Measurements from ENCODE around the gene CDKN1B.
A peak's percentile ranks its signal among the peaks of the same experiment; 100 is the strongest.

CDKN1B gene

GRCh38 chr12:12699345-12699744, 17.8 kb upstream of the CDKN1B start:
- no peaks in the 10 kb centered on the region for H3K9me3 ChIP-seq (ENCODE audit: control insufficient read depth, low read length)
- H3K27me3 ChIP-seq (replicated peaks; ENCODE audit: control insufficient read depth, insufficient read depth, low read length, poor library complexity, severe bottlenecking): no peaks in the 10 kb centered on the region
- H3K4me3 ChIP-seq (ENCODE audit: insufficient read depth, low read depth, low read length, poor library complexity, severe bottlenecking): no peak overlapping the region
- DNase-seq: no peak
- H3K4me1 ChIP-seq (ENCODE audit: control insufficient read depth, insufficient read depth, low read length, poor library complexity, severe bottlenecking): peaks cover 5% of the 10 kb centered on the region
- H3K27ac ChIP-seq (ENCODE audit: insufficient read depth, low read length, poor library complexity, severe bottlenecking): no peak overlapping the region
- no peaks in the 10 kb centered on the region for H3K36me3 ChIP-seq (ENCODE audit: control insufficient read depth, insufficient read depth, low read length)

- Histone ChIP-seq H3K4me1 (ENCODE audit: control insufficient read depth, insufficient read depth, low read length, poor library complexity, severe bottlenecking) (peaks cover 6% of the 10 kb centered on the region), H3K9me3 (ENCODE audit: control insufficient read depth, low read length) (no peaks in the 10 kb centered on the region), H3K27ac (ENCODE audit: insufficient read depth, low read length, poor library complexity, severe bottlenecking) (no peak overlapping the region), H3K27me3 (replicated peaks; ENCODE audit: control insufficient read depth, insufficient read depth, low read length, poor library complexity, severe bottlenecking) (no peaks in the 10 kb centered on the region), H3K36me3 (ENCODE audit: control insufficient read depth, insufficient read depth, low read length) (no peaks in the 10 kb centered on the region), H3K4me3 (ENCODE audit: insufficient read depth, low read depth, low read length, poor library complexity, severe bottlenecking) (no peak overlapping the region)
- no peak for DNase-seq
These were observed 16.9 kb upstream of the CDKN1B start for GRCh38 chr12:12700254-12700653.

- no peak overlapping the region for H3K4me3 ChIP-seq (ENCODE audit: insufficient read depth, low read depth, low read length, poor library complexity, severe bottlenecking)
- peaks cover 13% of the 10 kb centered on the region for H3K4me1 ChIP-seq (ENCODE audit: control insufficient read depth, insufficient read depth, low read length, poor library complexity, severe bottlenecking)
- no peak overlapping the region for H3K27ac ChIP-seq (ENCODE audit: insufficient read depth, low read length, poor library complexity, severe bottlenecking)
- H3K36me3 ChIP-seq (ENCODE audit: control insufficient read depth, insufficient read depth, low read length): no peaks in the 10 kb centered on the region
- H3K9me3 ChIP-seq (ENCODE audit: control insufficient read depth, low read length): no peaks in the 10 kb centered on the region
- H3K27me3 ChIP-seq (replicated peaks; ENCODE audit: control insufficient read depth, insufficient read depth, low read length, poor library complexity, severe bottlenecking): no peaks in the 10 kb centered on the region
- no peak for DNase-seq
These were observed 15.7 kb upstream of the CDKN1B start for GRCh38 chr12:12701457-12701856.

- no peaks in the 10 kb centered on the region for H3K36me3 ChIP-seq (ENCODE audit: control insufficient read depth, insufficient read depth, low read length)
- H3K4me1 ChIP-seq (ENCODE audit: control insufficient read depth, insufficient read depth, low read length, poor library complexity, severe bottlenecking): peaks cover 17% of the 10 kb centered on the region
- DNase-seq: no peak
- H3K27me3 ChIP-seq (replicated peaks; ENCODE audit: control insufficient read depth, insufficient read depth, low read length, poor library complexity, severe bottlenecking): no peaks in the 10 kb centered on the region
- no peak overlapping the region for H3K4me3 ChIP-seq (ENCODE audit: insufficient read depth, low read depth, low read length, poor library complexity, severe bottlenecking)
- H3K27ac ChIP-seq (ENCODE audit: insufficient read depth, low read length, poor library complexity, severe bottlenecking): no peak overlapping the region
- H3K9me3 ChIP-seq (ENCODE audit: control insufficient read depth, low read length): no peaks in the 10 kb centered on the region
These were observed 12.5 kb upstream of the CDKN1B start for GRCh38 chr12:12704593-12705230.

GRCh38 chr12:12705838-12706520, 11.2 kb upstream of the CDKN1B start:
- no peaks in the 10 kb centered on the region for H3K36me3 ChIP-seq (ENCODE audit: control insufficient read depth, insufficient read depth, low read length)
- no peak overlapping the region for H3K4me3 ChIP-seq (ENCODE audit: insufficient read depth, low read depth, low read length, poor library complexity, severe bottlenecking)
- no peak overlapping the region for H3K27ac ChIP-seq (ENCODE audit: insufficient read depth, low read length, poor library complexity, severe bottlenecking)
- H3K4me1 ChIP-seq (ENCODE audit: control insufficient read depth, insufficient read depth, low read length, poor library complexity, severe bottlenecking): peaks cover 17% of the 10 kb centered on the region
- H3K9me3 ChIP-seq (ENCODE audit: control insufficient read depth, low read length): no peaks in the 10 kb centered on the region
- no peaks in the 10 kb centered on the region for H3K27me3 ChIP-seq (replicated peaks; ENCODE audit: control insufficient read depth, insufficient read depth, low read length, poor library complexity, severe bottlenecking)
- peak; percentile 24 to 52 (median 47) for DNase-seq

GRCh38 chr12:12713932-12714275, 3.3 kb upstream of the CDKN1B start:
- Histone ChIP-seq H3K36me3 (ENCODE audit: control insufficient read depth, insufficient read depth, low read length) (peaks cover 16% of the 10 kb centered on the region), H3K4me3 (ENCODE audit: insufficient read depth, low read depth, low read length, poor library complexity, severe bottlenecking) (peak overlapping the region; percentile 99), H3K9me3 (ENCODE audit: control insufficient read depth, low read length) (no peaks in the 10 kb centered on the region), H3K4me1 (ENCODE audit: control insufficient read depth, insufficient read depth, low read length, poor library complexity, severe bottlenecking) (peaks cover 7% of the 10 kb centered on the region), H3K27ac (ENCODE audit: insufficient read depth, low read length, poor library complexity, severe bottlenecking) (peak overlapping the region; percentile 97), H3K27me3 (replicated peaks; ENCODE audit: control insufficient read depth, insufficient read depth, low read length, poor library complexity, severe bottlenecking) (no peaks in the 10 kb centered on the region)
- no peak for DNase-seq

GRCh38 chr12:12714276-12715021, 2.7 kb upstream of the CDKN1B start:
- DNase-seq: peak; percentile 24 to 52 (median 41)
- Histone ChIP-seq H3K4me3 (ENCODE audit: insufficient read depth, low read depth, low read length, poor library complexity, severe bottlenecking) (peak overlapping the region; percentile 99), H3K36me3 (ENCODE audit: control insufficient read depth, insufficient read depth, low read length) (peaks cover 21% of the 10 kb centered on the region), H3K27me3 (replicated peaks; ENCODE audit: control insufficient read depth, insufficient read depth, low read length, poor library complexity, severe bottlenecking) (no peaks in the 10 kb centered on the region), H3K9me3 (ENCODE audit: control insufficient read depth, low read length) (no peaks in the 10 kb centered on the region), H3K27ac (ENCODE audit: insufficient read depth, low read length, poor library complexity, severe bottlenecking) (peak overlapping the region; percentile 97), H3K4me1 (ENCODE audit: control insufficient read depth, insufficient read depth, low read length, poor library complexity, severe bottlenecking) (peaks cover 7% of the 10 kb centered on the region)

GRCh38 chr12:12715128-12715458, 2.1 kb upstream of the CDKN1B start:
- H3K36me3 ChIP-seq (ENCODE audit: control insufficient read depth, insufficient read depth, low read length): peaks cover 28% of the 10 kb centered on the region
- H3K27me3 ChIP-seq (replicated peaks; ENCODE audit: control insufficient read depth, insufficient read depth, low read length, poor library complexity, severe bottlenecking): no peaks in the 10 kb centered on the region
- no peak for DNase-seq
- peak overlapping the region; percentile 99 for H3K4me3 ChIP-seq (ENCODE audit: insufficient read depth, low read depth, low read length, poor library complexity, severe bottlenecking)
- peak overlapping the region; percentile 97 for H3K27ac ChIP-seq (ENCODE audit: insufficient read depth, low read length, poor library complexity, severe bottlenecking)
- H3K4me1 ChIP-seq (ENCODE audit: control insufficient read depth, insufficient read depth, low read length, poor library complexity, severe bottlenecking): peaks cover 7% of the 10 kb centered on the region
- H3K9me3 ChIP-seq (ENCODE audit: control insufficient read depth, low read length): no peaks in the 10 kb centered on the region

GRCh38 chr12:12715459-12716150, 1.6 kb upstream of the CDKN1B start:
- Histone ChIP-seq H3K27me3 (replicated peaks; ENCODE audit: control insufficient read depth, insufficient read depth, low read length, poor library complexity, severe bottlenecking) (no peaks in the 10 kb centered on the region), H3K36me3 (ENCODE audit: control insufficient read depth, insufficient read depth, low read length) (peaks cover 31% of the 10 kb centered on the region), H3K9me3 (ENCODE audit: control insufficient read depth, low read length) (no peaks in the 10 kb centered on the region), H3K27ac (ENCODE audit: insufficient read depth, low read length, poor library complexity, severe bottlenecking) (peak overlapping the region; percentile 97), H3K4me1 (ENCODE audit: control insufficient read depth, insufficient read depth, low read length, poor library complexity, severe bottlenecking) (peaks cover 7% of the 10 kb centered on the region), H3K4me3 (ENCODE audit: insufficient read depth, low read depth, low read length, poor library complexity, severe bottlenecking) (peak overlapping the region; percentile 99)
- DNase-seq: no peak
